Adrenal gland (tissue), 5 donors: ENCODE measurements around the gene CCNDBP1.
"Not testable (repeated sequence)": the region's sequence is repeated elsewhere in the genome, so short reads cannot be mapped to it uniquely, and the experiment has no call there.

Experiments used
- POLR2A ChIP-seq, 2 donors: fragments of 450-650 bp; IDR thresholded peaks; one replicate each; pipeline ENCODE4 v1.6.1; 2017; ENCODE audit warnings: antibody characterized with exemption in 2 of 2, mild to moderate bottlenecking in 2 of 2, moderate library complexity in 1 of 2
- TF ChIP-seq, protein P1 (sequence below), 6 experiments: fragments of 450-650 bp in 4 of 6; fragments of 200-600 bp in 2 of 6; sonication (generic) in 1 of 6; IDR thresholded peaks; 1 replicate in 5 of 6; 2 replicates in 1 of 6; pipeline versions ENCODE4 v1.5.1 to v1.8.0; 2016 to 2021; ENCODE audit warnings: antibody characterized with exemption in 6 of 6, mild to moderate bottlenecking in 2 of 6, moderate library complexity in 1 of 6
- donor health status: DM: no; HTN: no; CAD: no.

DNA sequence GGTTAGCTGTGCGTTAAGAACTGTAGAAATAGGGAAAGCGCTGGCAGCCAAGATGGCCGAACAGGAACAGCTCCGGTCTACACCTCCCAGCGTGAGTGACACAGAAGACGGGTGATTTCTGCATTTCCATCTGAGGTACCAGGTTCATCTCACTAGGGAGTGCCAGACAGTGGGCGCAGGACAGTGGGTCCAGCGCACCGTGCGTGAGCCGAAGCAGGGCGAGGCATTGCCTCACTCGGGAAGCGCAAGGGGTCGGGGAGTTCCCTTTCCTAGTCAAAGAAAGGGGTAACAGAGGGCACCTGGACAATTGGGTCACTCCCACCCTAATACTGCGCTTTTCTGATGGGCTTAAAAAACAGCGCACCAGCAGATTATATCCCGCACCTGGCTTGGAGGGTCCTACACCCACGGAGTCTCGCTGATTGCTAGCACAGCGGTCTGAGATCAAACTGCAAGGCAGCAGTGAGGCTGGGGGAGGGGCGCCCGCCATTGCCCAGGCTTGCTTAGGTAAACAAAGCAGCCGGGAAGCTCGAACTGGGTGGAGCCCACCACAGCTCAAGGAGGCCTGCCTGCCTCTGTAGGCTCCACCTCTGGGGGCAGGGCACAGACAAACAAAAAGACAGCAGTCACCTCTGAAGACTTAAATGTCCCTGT is 9.4 kb upstream of the CCNDBP1 start:
- TF ChIP-seq, protein P1, sequence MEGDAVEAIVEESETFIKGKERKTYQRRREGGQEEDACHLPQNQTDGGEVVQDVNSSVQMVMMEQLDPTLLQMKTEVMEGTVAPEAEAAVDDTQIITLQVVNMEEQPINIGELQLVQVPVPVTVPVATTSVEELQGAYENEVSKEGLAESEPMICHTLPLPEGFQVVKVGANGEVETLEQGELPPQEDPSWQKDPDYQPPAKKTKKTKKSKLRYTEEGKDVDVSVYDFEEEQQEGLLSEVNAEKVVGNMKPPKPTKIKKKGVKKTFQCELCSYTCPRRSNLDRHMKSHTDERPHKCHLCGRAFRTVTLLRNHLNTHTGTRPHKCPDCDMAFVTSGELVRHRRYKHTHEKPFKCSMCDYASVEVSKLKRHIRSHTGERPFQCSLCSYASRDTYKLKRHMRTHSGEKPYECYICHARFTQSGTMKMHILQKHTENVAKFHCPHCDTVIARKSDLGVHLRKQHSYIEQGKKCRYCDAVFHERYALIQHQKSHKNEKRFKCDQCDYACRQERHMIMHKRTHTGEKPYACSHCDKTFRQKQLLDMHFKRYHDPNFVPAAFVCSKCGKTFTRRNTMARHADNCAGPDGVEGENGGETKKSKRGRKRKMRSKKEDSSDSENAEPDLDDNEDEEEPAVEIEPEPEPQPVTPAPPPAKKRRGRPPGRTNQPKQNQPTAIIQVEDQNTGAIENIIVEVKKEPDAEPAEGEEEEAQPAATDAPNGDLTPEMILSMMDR (IDR thresholded peaks at IDR 0.05): not testable (repeated sequence)
- TF ChIP-seq POLR2A (IDR thresholded peaks at IDR 0.05): not testable (repeated sequence)
